ENCODE results near the gene ARHGAP4.

Gene ARHGAP4

GRCh38 chrX:153871451-153871850 is 54.6 kb downstream of the ARHGAP4 start:
- Histone ChIP-seq H3K79me2 (ENCODE audit: control insufficient read depth, insufficient read depth, low read length) (no peaks in the 10 kb centered on the region), H2BK5ac (ENCODE audit: low read length) (no peak overlapping the region), H3K4me1 (ENCODE audit: control insufficient read depth, low read depth, low read length) (peaks cover 5% of the 10 kb centered on the region), H3K27me3 (ENCODE audit: insufficient read depth, low read length, poor library complexity) (no peaks in the 10 kb centered on the region), H4K5ac (ENCODE audit: low read length) (no peak overlapping the region), H2BK120ac (ENCODE audit: low read depth, low read length) (no peak overlapping the region), H3K9ac (ENCODE audit: low read length) (no peak overlapping the region), H2BK15ac (replicated peaks; ENCODE audit: low read depth) (no peak overlapping the region), H4K8ac (ENCODE audit: low read depth, low read length) (no peak overlapping the region), H3K36me3 (ENCODE audit: control insufficient read depth, insufficient read depth, low read length) (peaks cover 1% of the 10 kb centered on the region), H3K27ac (ENCODE audit: low read depth, low read length) (no peak overlapping the region), H3K56ac (ENCODE audit: low read length) (no peak overlapping the region), H3K23ac (ENCODE audit: low read length) (no peak overlapping the region), H3K4me2 (ENCODE audit: low read length) (no peak overlapping the region), H3K4me3 (ENCODE audit: low read length) (no peak overlapping the region), H3K79me1 (ENCODE audit: low read length) (no peaks in the 10 kb centered on the region), H2AK5ac (ENCODE audit: low read length) (no peak overlapping the region), H3K4ac (ENCODE audit: low read depth, low read length) (no peak overlapping the region), H3K18ac (ENCODE audit: low read length) (no peak overlapping the region)
- peak; percentile 58 for DNase-seq
- WGBS (ENCODE audit: extremely low coverage, insufficient coverage, low lambda C conversion rate), result no CpG with 5 or more reads among the region's 6 CpGs

- no peak overlapping the region for H2BK5ac ChIP-seq (ENCODE audit: low read length)
- H3K27ac ChIP-seq (ENCODE audit: low read depth, low read length), result no peak overlapping the region
Measured at GRCh38 chrX:153870791-153871360, 55.2 kb downstream of the ARHGAP4 start.

GRCh38 chrX:153870288-153870690 is 55.8 kb downstream of the ARHGAP4 start:
- H3K27ac ChIP-seq (ENCODE audit: low read depth, low read length), result no peak overlapping the region
- H3K18ac ChIP-seq (ENCODE audit: low read length), result no peak overlapping the region
- H3K4me2 ChIP-seq (ENCODE audit: low read length), result no peak overlapping the region
- H2BK5ac ChIP-seq (ENCODE audit: low read length), result no peak overlapping the region
- H3K23ac ChIP-seq (ENCODE audit: low read length), result no peak overlapping the region
- H3K79me2 ChIP-seq (ENCODE audit: control insufficient read depth, insufficient read depth, low read length), result no peaks in the 10 kb centered on the region
- H3K9ac ChIP-seq (ENCODE audit: low read length), result no peak overlapping the region
- no peaks in the 10 kb centered on the region for H3K27me3 ChIP-seq (ENCODE audit: insufficient read depth, low read length, poor library complexity)
- H3K79me1 ChIP-seq (ENCODE audit: low read length), result no peaks in the 10 kb centered on the region
- H3K4ac ChIP-seq (ENCODE audit: low read depth, low read length), result no peak overlapping the region
- no peak overlapping the region for H2BK120ac ChIP-seq (ENCODE audit: low read depth, low read length)
- H2AK5ac ChIP-seq (ENCODE audit: low read length), result no peak overlapping the region
- H3K4me3 ChIP-seq (ENCODE audit: low read length), result no peak overlapping the region
- DNase-seq, result no peak
- peaks cover 1% of the 10 kb centered on the region for H3K36me3 ChIP-seq (ENCODE audit: control insufficient read depth, insufficient read depth, low read length)
- no peak overlapping the region for H4K8ac ChIP-seq (ENCODE audit: low read depth, low read length)
- no peak overlapping the region for H2BK15ac ChIP-seq (replicated peaks; ENCODE audit: low read depth)
- H3K56ac ChIP-seq (ENCODE audit: low read length), result no peak overlapping the region
- no peak overlapping the region for H4K5ac ChIP-seq (ENCODE audit: low read length)
- H3K4me1 ChIP-seq (ENCODE audit: control insufficient read depth, low read depth, low read length), result peaks cover 3% of the 10 kb centered on the region
- WGBS (ENCODE audit: extremely low coverage, insufficient coverage, low lambda C conversion rate), result no CpG with 5 or more reads among the region's 11 CpGs

More at GRCh38 chrX:153870791-153871360, 55.2 kb downstream of the ARHGAP4 start:
- Histone ChIP-seq H3K23ac (ENCODE audit: low read length) (no peak overlapping the region), H4K8ac (ENCODE audit: low read depth, low read length) (no peak overlapping the region), H3K4me3 (ENCODE audit: low read length) (no peak overlapping the region), H3K4me2 (ENCODE audit: low read length) (no peak overlapping the region), H2BK120ac (ENCODE audit: low read depth, low read length) (no peak overlapping the region), H2BK15ac (replicated peaks; ENCODE audit: low read depth) (no peak overlapping the region), H3K9ac (ENCODE audit: low read length) (no peak overlapping the region), H3K4me1 (ENCODE audit: control insufficient read depth, low read depth, low read length) (peaks cover 3% of the 10 kb centered on the region), H3K18ac (ENCODE audit: low read length) (no peak overlapping the region), H3K56ac (ENCODE audit: low read length) (no peak overlapping the region), H4K5ac (ENCODE audit: low read length) (no peak overlapping the region), H3K27me3 (ENCODE audit: insufficient read depth, low read length, poor library complexity) (no peaks in the 10 kb centered on the region), H3K36me3 (ENCODE audit: control insufficient read depth, insufficient read depth, low read length) (peaks cover 1% of the 10 kb centered on the region), H3K79me2 (ENCODE audit: control insufficient read depth, insufficient read depth, low read length) (no peaks in the 10 kb centered on the region), H2AK5ac (ENCODE audit: low read length) (no peak overlapping the region), H3K79me1 (ENCODE audit: low read length) (no peaks in the 10 kb centered on the region), H3K4ac (ENCODE audit: low read depth, low read length) (no peak overlapping the region)
- DNase-seq, result no peak
- no CpG with 5 or more reads among the region's 21 CpGs for WGBS (ENCODE audit: extremely low coverage, insufficient coverage, low lambda C conversion rate)

- Histone ChIP-seq H4K5ac (ENCODE audit: low read length) (no peak overlapping the region), H4K8ac (ENCODE audit: low read depth, low read length) (no peak overlapping the region), H3K4me1 (ENCODE audit: control insufficient read depth, low read depth, low read length) (peaks cover under 1% of the 10 kb centered on the region), H3K36me3 (ENCODE audit: control insufficient read depth, insufficient read depth, low read length) (peaks cover 1% of the 10 kb centered on the region), H3K79me2 (ENCODE audit: control insufficient read depth, insufficient read depth, low read length) (no peaks in the 10 kb centered on the region), H2BK120ac (ENCODE audit: low read depth, low read length) (no peak overlapping the region), H3K18ac (ENCODE audit: low read length) (no peak overlapping the region), H3K4me2 (ENCODE audit: low read length) (no peak overlapping the region), H3K27ac (ENCODE audit: low read depth, low read length) (no peak overlapping the region), H3K79me1 (ENCODE audit: low read length) (no peaks in the 10 kb centered on the region), H2BK15ac (replicated peaks; ENCODE audit: low read depth) (no peak overlapping the region), H3K27me3 (ENCODE audit: insufficient read depth, low read length, poor library complexity) (no peaks in the 10 kb centered on the region), H3K23ac (ENCODE audit: low read length) (no peak overlapping the region), H3K4ac (ENCODE audit: low read depth, low read length) (no peak overlapping the region), H3K4me3 (ENCODE audit: low read length) (no peak overlapping the region), H2BK5ac (ENCODE audit: low read length) (no peak overlapping the region), H3K56ac (ENCODE audit: low read length) (no peak overlapping the region), H3K9ac (ENCODE audit: low read length) (no peak overlapping the region), H2AK5ac (ENCODE audit: low read length) (no peak overlapping the region)
- DNase-seq, result no peak
- no CpG with 5 or more reads among the region's 31 CpGs for WGBS (ENCODE audit: extremely low coverage, insufficient coverage, low lambda C conversion rate)
Measured at GRCh38 chrX:153869473-153870287, 56.4 kb downstream of the ARHGAP4 start.

DNA sequence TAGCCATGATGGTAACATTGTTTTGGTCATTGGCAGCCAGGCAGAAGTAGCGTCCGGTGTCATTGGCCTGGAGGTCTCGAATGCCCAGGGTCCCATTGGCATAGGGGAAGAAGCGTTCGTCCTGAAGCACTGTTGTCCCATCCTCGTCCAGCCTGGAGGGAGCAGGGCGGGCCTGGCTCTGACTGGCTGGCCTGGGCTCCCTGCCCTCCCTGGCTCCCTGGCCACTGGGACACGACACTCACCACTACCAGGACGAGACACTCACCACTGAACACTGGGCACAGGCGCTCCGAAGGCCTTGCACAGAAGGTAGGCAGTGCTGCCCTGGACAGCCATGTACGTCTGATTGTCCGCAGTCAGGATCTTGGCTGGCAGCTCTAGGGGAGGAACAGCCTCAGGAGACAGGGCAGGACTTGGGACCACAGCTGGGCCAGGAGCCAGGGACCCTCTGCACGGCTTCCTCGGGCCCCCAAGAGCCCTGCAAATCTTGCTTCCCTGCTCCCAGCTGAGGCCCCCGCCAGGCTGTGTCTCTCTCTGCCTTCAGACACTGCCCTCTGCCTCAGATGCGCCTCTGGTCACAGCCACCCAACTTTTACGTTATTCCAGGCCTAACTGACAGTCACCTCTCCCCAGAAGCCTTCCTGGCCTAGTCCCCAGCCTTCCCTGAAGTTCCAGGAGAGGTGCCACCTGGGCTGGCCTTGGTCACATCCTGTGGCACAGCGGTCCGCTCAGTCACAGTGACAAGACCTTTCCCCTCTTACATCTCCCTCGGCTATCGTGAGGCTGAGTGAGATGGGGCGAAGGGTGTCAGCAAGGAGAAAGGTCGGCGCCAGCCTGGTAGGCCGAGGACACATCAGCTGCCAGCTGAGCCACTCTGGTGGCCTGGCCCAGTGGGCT is 57.2 kb downstream of the ARHGAP4 start:
- no peak overlapping the region for H3K9ac ChIP-seq (ENCODE audit: low read length)

More for the DNA sequence above, 57.2 kb downstream of the ARHGAP4 start:
- Histone ChIP-seq H2AK5ac (ENCODE audit: low read length) (no peak overlapping the region), H3K4ac (ENCODE audit: low read depth, low read length) (no peak overlapping the region), H2BK120ac (ENCODE audit: low read depth, low read length) (no peak overlapping the region), H3K56ac (ENCODE audit: low read length) (no peak overlapping the region), H3K79me2 (ENCODE audit: control insufficient read depth, insufficient read depth, low read length) (no peaks in the 10 kb centered on the region), H3K36me3 (ENCODE audit: control insufficient read depth, insufficient read depth, low read length) (peaks cover 1% of the 10 kb centered on the region), H4K5ac (ENCODE audit: low read length) (no peak overlapping the region), H3K27me3 (ENCODE audit: insufficient read depth, low read length, poor library complexity) (no peaks in the 10 kb centered on the region), H2BK5ac (ENCODE audit: low read length) (no peak overlapping the region), H3K4me3 (ENCODE audit: low read length) (no peak overlapping the region), H3K18ac (ENCODE audit: low read length) (no peak overlapping the region), H3K23ac (ENCODE audit: low read length) (no peak overlapping the region), H2BK15ac (replicated peaks; ENCODE audit: low read depth) (no peak overlapping the region), H3K4me1 (ENCODE audit: control insufficient read depth, low read depth, low read length) (no peaks in the 10 kb centered on the region), H4K8ac (ENCODE audit: low read depth, low read length) (no peak overlapping the region), H3K79me1 (ENCODE audit: low read length) (no peaks in the 10 kb centered on the region), H3K4me2 (ENCODE audit: low read length) (no peak overlapping the region), H3K27ac (ENCODE audit: low read depth, low read length) (no peak overlapping the region)
- no CpG with 5 or more reads among the region's 26 CpGs for WGBS (ENCODE audit: extremely low coverage, insufficient coverage, low lambda C conversion rate)
- no peak for DNase-seq

Data from mesendoderm (in vitro differentiated cells).